H1 (cell line): Measurements from ENCODE around the gene GPN2. TPM values are rescaled to one million over a fixed set of nuclear protein-coding genes. Genes with fewer than 3 reads are reported as not detected.

Source experiments
- CBX5 ChIP-seq: fragments of 300-800, 300-1000 bp; sonication (generic); IDR thresholded peaks from 2 replicates; pipeline ENCODE4 v1.7.1; 2016; ENCODE audit warnings: antibody characterized with exemption, low read length, low read depth
- CHD2 ChIP-seq: IDR thresholded peaks from 2 replicates; pipeline ENCODE4 v1.6.1; 2012; ENCODE audit warnings: low read length, improper control_type of control experiment
- JUN ChIP-seq: IDR thresholded peaks from 2 replicates; pipeline ENCODE4 v1.6.1; 2011; ENCODE audit warnings: low read depth, mild to moderate bottlenecking, improper control_type of control experiment, low read length
- RAD21 ChIP-seq, 2 experiments: IDR thresholded peaks in 1 of 2; conservative IDR thresholded peaks in 1 of 2; 2 replicates each; pipeline ENCODE4 v1.6.1; 2011; ENCODE audit warnings: low read depth in 2 of 2, low read length in 2 of 2, improper control_type of control experiment in 1 of 2, inconsistent platforms in 1 of 2, mild to moderate bottlenecking in 1 of 2, moderate library complexity in 1 of 2
- RNF2 ChIP-seq: fragments of 200-900, 300-1000 bp; sonication (generic); IDR thresholded peaks from 2 replicates; pipeline ENCODE4 v1.7.1; 2016; ENCODE audit warnings: borderline replicate concordance, low read depth, mild to moderate bottlenecking, antibody characterized with exemption, low read length; ENCODE audit not compliant: poor library complexity, severe bottlenecking; ENCODE audit errors: missing control alignments
- SAP30 ChIP-seq: fragments of 300-600 bp; sonication (generic); IDR thresholded peaks from 2 replicates; pipeline ENCODE4 v1.7.1; 2012; ENCODE audit warnings: low read length, moderate library complexity, mild to moderate bottlenecking, inconsistent platforms; ENCODE audit not compliant: insufficient read depth, insufficient replicate concordance
- SP1 ChIP-seq: IDR thresholded peaks from 2 replicates; pipeline ENCODE4 v1.6.1; 2011; ENCODE audit warnings: low read depth, low read length
- TBP ChIP-seq: IDR thresholded peaks from 2 replicates; pipeline ENCODE4 v1.6.1; 2011; ENCODE audit warnings: low read depth, low read length, improper control_type of control experiment
- polyA plus RNA-seq, 7 experiments: library from polyadenylated mRNA; depleted of rRNA in 3 of 7; stranded (reverse) in 5 of 7; unstranded in 2 of 7; fragments of >200 nt in 5 of 7; fragments of 200-250 nt in 2 of 7; gene quantifications; 1 replicate in 5 of 7; 2 replicates in 1 of 7; 4 replicates in 1 of 7; pipeline versions ENCODE4 v1.2.1 to v1.2.3, GENCODE V29; 2011 to 2013; ENCODE audit warnings: missing spikeins in 2 of 7, mixed read lengths in 2 of 7
- total RNA-seq: library from RNA; stranded (reverse); fragmentation: NEBNext Ultra II Directional; extraction: Animal tissue kit (Norgen Biotek cat#: 25700); gene quantifications from 2 replicates; pipeline ENCODE4 v1.2.1, GENCODE V29; 2021
- TF ChIP-seq, protein P1 (sequence below): fragments of 300-600 bp; sonication (generic); IDR thresholded peaks from 2 replicates; pipeline ENCODE4 v1.7.1; 2012; ENCODE audit warnings: low read length, moderate library complexity, mild to moderate bottlenecking, inconsistent platforms; ENCODE audit not compliant: insufficient replicate concordance

GPN2 gene
- total and polyA plus RNA-seq, 2 of the 8 experiments (the other 6 are each of a cell fraction or from before 2014, with no cell fraction given), result 27.3 to 36.8 TPM

DNA sequence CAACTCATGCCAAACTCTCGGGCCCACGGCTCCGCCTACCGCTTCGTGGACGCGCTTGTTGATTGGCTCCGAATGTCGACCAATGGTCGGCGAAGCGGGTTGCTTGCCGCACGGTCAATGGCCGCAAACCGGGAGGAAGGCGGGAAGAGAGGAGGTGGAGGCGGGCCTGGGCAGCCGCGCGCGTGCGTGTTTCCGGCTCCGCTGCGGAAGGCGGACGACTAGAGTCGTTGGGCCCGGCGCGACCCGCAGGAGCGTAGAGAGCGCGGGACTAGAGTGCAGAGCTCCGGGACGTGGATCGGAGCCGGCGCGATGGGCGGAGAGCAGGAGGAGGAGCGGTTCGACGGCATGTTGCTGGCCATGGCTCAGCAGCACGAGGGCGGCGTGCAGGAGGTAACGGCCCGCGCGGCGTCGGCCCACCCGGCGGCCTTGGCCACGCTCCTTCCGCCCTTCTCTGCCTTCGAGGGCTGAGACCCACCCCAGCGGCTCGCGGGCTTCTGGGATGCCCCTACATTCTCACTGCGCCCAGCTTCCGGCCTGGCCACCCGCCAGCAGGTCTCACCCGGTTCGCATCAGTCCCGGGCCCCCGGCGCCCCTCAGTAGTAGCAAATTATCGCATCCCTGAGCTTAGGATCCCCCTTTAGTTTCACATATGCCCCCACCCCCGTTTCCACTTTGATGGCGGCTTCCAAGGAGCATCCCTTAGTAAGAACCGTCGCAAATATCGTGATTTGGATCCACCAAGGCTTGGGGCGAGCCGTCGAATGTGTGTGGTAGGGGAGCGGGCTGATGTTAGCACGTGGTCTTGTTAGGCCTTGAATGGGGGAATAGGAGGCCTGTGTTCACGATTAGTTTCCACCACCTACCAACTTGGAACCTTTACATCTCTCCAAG, 31.7 kb upstream of the GPN2 start, which contains the start of gene NUDC (continued):
- no peak for TF ChIP-seq RAD21 (IDR thresholded peaks at IDR 0.05 in 1 of 2, conservative IDR thresholded peaks at IDR 0.05 in 1 of 2; ENCODE audit: low read depth in 2 of 2, low read length in 2 of 2)
- no peak for TF ChIP-seq RNF2
- TF ChIP-seq CBX5, result no peak
- no peak for TF ChIP-seq SAP30
- peak; percentile 86; the same call in 1 of the 2 replicates for TF ChIP-seq SP1
- peak; percentile 76; the same call in 1 of the 2 replicates for TF ChIP-seq TBP
- TF ChIP-seq, protein P1, sequence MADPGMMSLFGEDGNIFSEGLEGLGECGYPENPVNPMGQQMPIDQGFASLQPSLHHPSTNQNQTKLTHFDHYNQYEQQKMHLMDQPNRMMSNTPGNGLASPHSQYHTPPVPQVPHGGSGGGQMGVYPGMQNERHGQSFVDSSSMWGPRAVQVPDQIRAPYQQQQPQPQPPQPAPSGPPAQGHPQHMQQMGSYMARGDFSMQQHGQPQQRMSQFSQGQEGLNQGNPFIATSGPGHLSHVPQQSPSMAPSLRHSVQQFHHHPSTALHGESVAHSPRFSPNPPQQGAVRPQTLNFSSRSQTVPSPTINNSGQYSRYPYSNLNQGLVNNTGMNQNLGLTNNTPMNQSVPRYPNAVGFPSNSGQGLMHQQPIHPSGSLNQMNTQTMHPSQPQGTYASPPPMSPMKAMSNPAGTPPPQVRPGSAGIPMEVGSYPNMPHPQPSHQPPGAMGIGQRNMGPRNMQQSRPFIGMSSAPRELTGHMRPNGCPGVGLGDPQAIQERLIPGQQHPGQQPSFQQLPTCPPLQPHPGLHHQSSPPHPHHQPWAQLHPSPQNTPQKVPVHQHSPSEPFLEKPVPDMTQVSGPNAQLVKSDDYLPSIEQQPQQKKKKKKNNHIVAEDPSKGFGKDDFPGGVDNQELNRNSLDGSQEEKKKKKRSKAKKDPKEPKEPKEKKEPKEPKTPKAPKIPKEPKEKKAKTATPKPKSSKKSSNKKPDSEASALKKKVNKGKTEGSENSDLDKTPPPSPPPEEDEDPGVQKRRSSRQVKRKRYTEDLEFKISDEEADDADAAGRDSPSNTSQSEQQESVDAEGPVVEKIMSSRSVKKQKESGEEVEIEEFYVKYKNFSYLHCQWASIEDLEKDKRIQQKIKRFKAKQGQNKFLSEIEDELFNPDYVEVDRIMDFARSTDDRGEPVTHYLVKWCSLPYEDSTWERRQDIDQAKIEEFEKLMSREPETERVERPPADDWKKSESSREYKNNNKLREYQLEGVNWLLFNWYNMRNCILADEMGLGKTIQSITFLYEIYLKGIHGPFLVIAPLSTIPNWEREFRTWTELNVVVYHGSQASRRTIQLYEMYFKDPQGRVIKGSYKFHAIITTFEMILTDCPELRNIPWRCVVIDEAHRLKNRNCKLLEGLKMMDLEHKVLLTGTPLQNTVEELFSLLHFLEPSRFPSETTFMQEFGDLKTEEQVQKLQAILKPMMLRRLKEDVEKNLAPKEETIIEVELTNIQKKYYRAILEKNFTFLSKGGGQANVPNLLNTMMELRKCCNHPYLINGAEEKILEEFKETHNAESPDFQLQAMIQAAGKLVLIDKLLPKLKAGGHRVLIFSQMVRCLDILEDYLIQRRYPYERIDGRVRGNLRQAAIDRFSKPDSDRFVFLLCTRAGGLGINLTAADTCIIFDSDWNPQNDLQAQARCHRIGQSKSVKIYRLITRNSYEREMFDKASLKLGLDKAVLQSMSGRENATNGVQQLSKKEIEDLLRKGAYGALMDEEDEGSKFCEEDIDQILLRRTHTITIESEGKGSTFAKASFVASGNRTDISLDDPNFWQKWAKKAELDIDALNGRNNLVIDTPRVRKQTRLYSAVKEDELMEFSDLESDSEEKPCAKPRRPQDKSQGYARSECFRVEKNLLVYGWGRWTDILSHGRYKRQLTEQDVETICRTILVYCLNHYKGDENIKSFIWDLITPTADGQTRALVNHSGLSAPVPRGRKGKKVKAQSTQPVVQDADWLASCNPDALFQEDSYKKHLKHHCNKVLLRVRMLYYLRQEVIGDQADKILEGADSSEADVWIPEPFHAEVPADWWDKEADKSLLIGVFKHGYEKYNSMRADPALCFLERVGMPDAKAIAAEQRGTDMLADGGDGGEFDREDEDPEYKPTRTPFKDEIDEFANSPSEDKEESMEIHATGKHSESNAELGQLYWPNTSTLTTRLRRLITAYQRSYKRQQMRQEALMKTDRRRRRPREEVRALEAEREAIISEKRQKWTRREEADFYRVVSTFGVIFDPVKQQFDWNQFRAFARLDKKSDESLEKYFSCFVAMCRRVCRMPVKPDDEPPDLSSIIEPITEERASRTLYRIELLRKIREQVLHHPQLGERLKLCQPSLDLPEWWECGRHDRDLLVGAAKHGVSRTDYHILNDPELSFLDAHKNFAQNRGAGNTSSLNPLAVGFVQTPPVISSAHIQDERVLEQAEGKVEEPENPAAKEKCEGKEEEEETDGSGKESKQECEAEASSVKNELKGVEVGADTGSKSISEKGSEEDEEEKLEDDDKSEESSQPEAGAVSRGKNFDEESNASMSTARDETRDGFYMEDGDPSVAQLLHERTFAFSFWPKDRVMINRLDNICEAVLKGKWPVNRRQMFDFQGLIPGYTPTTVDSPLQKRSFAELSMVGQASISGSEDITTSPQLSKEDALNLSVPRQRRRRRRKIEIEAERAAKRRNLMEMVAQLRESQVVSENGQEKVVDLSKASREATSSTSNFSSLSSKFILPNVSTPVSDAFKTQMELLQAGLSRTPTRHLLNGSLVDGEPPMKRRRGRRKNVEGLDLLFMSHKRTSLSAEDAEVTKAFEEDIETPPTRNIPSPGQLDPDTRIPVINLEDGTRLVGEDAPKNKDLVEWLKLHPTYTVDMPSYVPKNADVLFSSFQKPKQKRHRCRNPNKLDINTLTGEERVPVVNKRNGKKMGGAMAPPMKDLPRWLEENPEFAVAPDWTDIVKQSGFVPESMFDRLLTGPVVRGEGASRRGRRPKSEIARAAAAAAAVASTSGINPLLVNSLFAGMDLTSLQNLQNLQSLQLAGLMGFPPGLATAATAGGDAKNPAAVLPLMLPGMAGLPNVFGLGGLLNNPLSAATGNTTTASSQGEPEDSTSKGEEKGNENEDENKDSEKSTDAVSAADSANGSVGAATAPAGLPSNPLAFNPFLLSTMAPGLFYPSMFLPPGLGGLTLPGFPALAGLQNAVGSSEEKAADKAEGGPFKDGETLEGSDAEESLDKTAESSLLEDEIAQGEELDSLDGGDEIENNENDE, result no peak
- TF ChIP-seq CHD2, result peak; percentile 77
- no peak for TF ChIP-seq JUN
